HepG2 (cell line): Measurements from ENCODE around the gene SLC1A3. TPM values are rescaled to one million over a fixed set of nuclear protein-coding genes. Genes with fewer than 3 reads are reported as not detected.

Experiments used
- ATAC-seq: fragments of 200-7000 bp; cut with Tn5 transposase; 3 replicates; pipeline ENCODE4 v1.9.1; 2020; ENCODE audit warnings: mild to moderate bottlenecking, moderate library complexity
- BruUV-seq: library from RNA; stranded (reverse); fragments of 400-500 nt; replicated peaks from 2 replicates; lab custom pipeline; 2021; lab: Mats Ljungman, UMichigan
- CTCF ChIA-PET: fragments of 300-600 bp; formaldehyde crosslinking; extraction: SDS; loops from one replicate; lab custom pipeline; 2021; ENCODE audit warnings: low total read pairs, inconsistent platforms, low intra/inter-chr PET ratio; lab: Yijun Ruan, JAX
- POLR2A ChIA-PET: fragments of 350-600 bp; sonication (Branson Sonifier 250); formaldehyde crosslinking; loops from one replicate; lab custom pipeline; 2020; ENCODE audit warnings: antibody characterized with exemption, inconsistent platforms; lab: Yijun Ruan, JAX
- DNase-seq: peaks from one replicate; pipeline ENCODE4 v3.0.0-alpha.2; 2015; ENCODE audit warnings: low spot score
- FAIRE-seq: peaks from 3 replicates; lab custom pipeline; 2011; peaks lifted over from hg19 to GRCh38; lab: Jason Lieb, UNC
- H2AFZ ChIP-seq: one replicate; pipeline ENCODE4 v1.6.1; 2011; ENCODE audit warnings: low read length, inconsistent platforms
- H3K27ac ChIP-seq: fragments of 300-600 bp; 3 replicates; pipeline ENCODE4 v1.8.0; 2011; ENCODE audit warnings: mixed run types, mild to moderate bottlenecking, mixed read lengths, low read length, inconsistent platforms; ENCODE audit not compliant: insufficient read depth; ENCODE audit errors: extremely low read length
- H3K27me3 ChIP-seq, 2 experiments: fragments of 200-600 bp in 1 of 2; 2 replicates in 1 of 2; 3 replicates in 1 of 2; pipeline versions ENCODE4 v1.6.0 to v1.8.0; 2011; ENCODE audit warnings: low read length in 2 of 2, mild to moderate bottlenecking in 2 of 2, moderate library complexity in 2 of 2, inconsistent platforms in 1 of 2; ENCODE audit not compliant: insufficient read depth in 2 of 2, control insufficient read depth in 1 of 2
- H3K36me3 ChIP-seq, 2 experiments: fragments of 200-600 bp in 1 of 2; replicated peaks in 1 of 2; 2 replicates in 1 of 2; 3 replicates in 1 of 2; pipeline versions ENCODE4 v1.5.1 to v1.8.0; 2011; ENCODE audit warnings: low read length in 2 of 2, inconsistent platforms in 1 of 2; ENCODE audit not compliant: insufficient read depth in 2 of 2, control insufficient read depth in 1 of 2
- H3K4me1 ChIP-seq: 2 replicates; pipeline ENCODE4 v1.5.1; 2012; ENCODE audit warnings: low read length, inconsistent platforms; ENCODE audit not compliant: insufficient read depth
- H3K4me2 ChIP-seq: 2 replicates; pipeline ENCODE4 v1.6.0; 2011; ENCODE audit warnings: low read depth, low read length, inconsistent platforms
- H3K4me3 ChIP-seq, 3 experiments: fragments of 200-600 bp in 1 of 3; sonication (generic), shearing (Covaris generic) in 1 of 3; replicated peaks in 1 of 3; 2 replicates each; pipeline ENCODE4 v1.5.1; 2011 to 2016; ENCODE audit warnings: low read length in 3 of 3, inconsistent platforms in 2 of 3, low read depth in 2 of 3, mild to moderate bottlenecking in 2 of 3, control low read depth in 1 of 3, mixed read lengths in 1 of 3; ENCODE audit not compliant: insufficient read depth in 1 of 3
- H3K79me2 ChIP-seq: one replicate; pipeline ENCODE4 v1.6.1; 2011; ENCODE audit warnings: low read length, inconsistent platforms; ENCODE audit not compliant: insufficient read depth
- H3K9ac ChIP-seq: 2 replicates; pipeline ENCODE4 v1.6.0; 2011; ENCODE audit warnings: mild to moderate bottlenecking, low read depth, low read length, inconsistent platforms; ENCODE audit not compliant: insufficient read depth
- H3K9me3 ChIP-seq: 2 replicates; pipeline ENCODE4 v1.5.1; 2012; ENCODE audit warnings: mild to moderate bottlenecking, low read length
- H4K20me1 ChIP-seq: 2 replicates; pipeline ENCODE4 v1.6.0; 2011; ENCODE audit warnings: inconsistent platforms, mild to moderate bottlenecking, low read length, moderate library complexity; ENCODE audit not compliant: insufficient read depth
- ESRRA ChIP-seq: sonication (generic); formaldehyde crosslinking; IDR thresholded peaks from 2 replicates; pipeline ENCODE4 v1.5.1; 2020; ENCODE audit warnings: mild to moderate bottlenecking, low read depth, missing genetic modification reagents
- IKZF5 ChIP-seq: IDR thresholded peaks from 2 replicates; pipeline ENCODE4 v1.6.1; 2018; ENCODE audit warnings: missing genetic modification reagents, mild to moderate bottlenecking, missing compliant biosample characterization
- KLF13 ChIP-seq: sonication (generic); formaldehyde crosslinking; IDR thresholded peaks from 2 replicates; pipeline ENCODE4 v1.4.0; 2020; ENCODE audit warnings: mild to moderate bottlenecking, missing genetic modification reagents
- MIER2 ChIP-seq: IDR thresholded peaks from 2 replicates; pipeline ENCODE4 v1.6.1; 2016; ENCODE audit warnings: missing biosample characterization, missing genetic modification reagents
- MLLT10 ChIP-seq: sonication (generic); formaldehyde crosslinking; IDR thresholded peaks from 2 replicates; pipeline ENCODE4 v1.4.0; 2020; ENCODE audit warnings: missing genetic modification reagents
- NFE2L1 ChIP-seq: sonication (generic); formaldehyde crosslinking; IDR thresholded peaks from 2 replicates; pipeline ENCODE4 v1.4.0; 2020; ENCODE audit warnings: missing genetic modification reagents, mild to moderate bottlenecking, borderline replicate concordance
- NONO ChIP-seq, 2 experiments: fragments of 450-650 bp in 1 of 2; sonication (generic) in 1 of 2; formaldehyde crosslinking in 1 of 2; IDR thresholded peaks in 1 of 2; conservative IDR thresholded peaks in 1 of 2; 2 replicates each; pipeline versions ENCODE4 v1.6.1 to v1.8.0; 2017 to 2022; ENCODE audit warnings: mild to moderate bottlenecking in 1 of 2, missing genetic modification reagents in 1 of 2, moderate library complexity in 1 of 2
- POGZ ChIP-seq: sonication (generic); formaldehyde crosslinking; IDR thresholded peaks from 2 replicates; pipeline ENCODE4 v1.4.0; 2020; ENCODE audit warnings: mild to moderate bottlenecking, missing genetic modification reagents
- SP4 ChIP-seq: sonication (generic); formaldehyde crosslinking; IDR thresholded peaks from 2 replicates; pipeline ENCODE4 v1.8.1; 2023; ENCODE audit warnings: mild to moderate bottlenecking, missing genetic modification reagents
- YEATS4 ChIP-seq: sonication (generic); formaldehyde crosslinking; IDR thresholded peaks from 2 replicates; pipeline ENCODE4 v1.4.0; 2020; ENCODE audit warnings: missing genetic modification reagents, borderline replicate concordance
- ZNF121 ChIP-seq: sonication (generic); formaldehyde crosslinking; IDR thresholded peaks from 2 replicates; pipeline ENCODE4 v1.5.0; 2020; ENCODE audit warnings: mild to moderate bottlenecking, missing genetic modification reagents
- ZNF557 ChIP-seq: sonication (generic); formaldehyde crosslinking; IDR thresholded peaks from 2 replicates; pipeline ENCODE4 v1.4.0; 2020; ENCODE audit warnings: missing genetic modification reagents
- ZNF576 ChIP-seq: sonication (generic); formaldehyde crosslinking; IDR thresholded peaks from 2 replicates; pipeline ENCODE4 v1.4.0; 2020; ENCODE audit warnings: mild to moderate bottlenecking, missing genetic modification reagents
- ZNF646 ChIP-seq: sonication (generic); formaldehyde crosslinking; IDR thresholded peaks from 2 replicates; pipeline ENCODE4 v1.9.0; 2021; ENCODE audit warnings: mild to moderate bottlenecking, missing genetic modification reagents
- ZNF737 ChIP-seq: sonication (generic); formaldehyde crosslinking; IDR thresholded peaks from 2 replicates; pipeline ENCODE4 v1.5.0; 2020; ENCODE audit warnings: missing genetic modification reagents, mild to moderate bottlenecking, borderline replicate concordance
- WGBS: methylation state at CpG from one replicate; pipeline ENCODE4 v1.1.6; 2017; ENCODE audit warnings: low lambda C conversion rate; 5-methylcytosine and 5-hydroxymethylcytosine counted together
- in situ Hi-C: cut with HindIII; loops from 2 replicates; pipeline ENCODE4 v1.10.0; 2017; ENCODE audit warnings: low pct_unique_long_range_greater_than_20kb; ENCODE audit not compliant: extremely low pct_ligation_motif_present
- intact Hi-C: fragments of 100-400 bp; cut with micrococcal nuclease; formaldehyde crosslinking; loops from one replicate; pipeline ENCODE4 v1.10.0; 2022; ENCODE audit not compliant: unreplicated experiment
- polyA plus RNA-seq, 8 experiments: library from polyadenylated mRNA; depleted of rRNA in 3 of 8; stranded (reverse) in 7 of 8; unstranded in 1 of 8; fragments of >200 nt; fragmentation: Illumina TruSeq in 4 of 8; extraction: Trizol in 4 of 8; gene quantifications; 2 replicates each; pipeline versions ENCODE4 v1.2.1 to v1.2.3, GENCODE V29; 2011 to 2016; ENCODE audit warnings: low read depth in 4 of 8, missing spikeins in 1 of 8, mixed read lengths in 1 of 8; ENCODE audit not compliant: insufficient read depth in 1 of 8
- total RNA-seq, 5 experiments: library from RNA; depleted of rRNA; stranded (reverse); fragments of >200 nt; fragmentation: Illumina TruSeq; extraction: Trizol; gene quantifications; 2 replicates each; pipeline ENCODE4 v1.2.3, GENCODE V29; 2016; ENCODE audit warnings: low read depth in 1 of 5

Gene SLC1A3
- total and polyA plus RNA-seq, 2 of the 13 experiments (the other 11 are each of a cell fraction or from before 2014, with no cell fraction given), result 0.09 TPM; not detected in 1

- H3K36me3 ChIP-seq, result no peaks in the 10 kb centered on the region
- WGBS, result 10% methylated on average over 6 of the region's 6 CpGs
- H2AFZ ChIP-seq, result no peak overlapping the region
- no peaks in the 10 kb centered on the region for H3K4me1 ChIP-seq
- DNase-seq (no peak), FAIRE-seq (no peak), ATAC-seq (no peak)
- H3K4me2 ChIP-seq, result no peak overlapping the region
- no peak overlapping the region for H3K27ac ChIP-seq
- H3K9ac ChIP-seq, result no peak overlapping the region
- H3K27me3 ChIP-seq, result no peaks in the 10 kb centered on the region
- no peak overlapping the region for H3K4me3 ChIP-seq
- H4K20me1 ChIP-seq, result no peaks in the 10 kb centered on the region
- H3K79me2 ChIP-seq, result no peaks in the 10 kb centered on the region
- in situ Hi-C loops, result no loop called here
- no peaks in the 10 kb centered on the region for H3K9me3 ChIP-seq
- ChIA-PET POLR2A (no interaction called here), CTCF (no interaction called here)
- no TSS peak for BruUV-seq
- intact Hi-C loops, result no loop called here
- TF ChIP-seq ZNF576 (CRISPR knock-in tag) (no peak), ZNF121 (CRISPR knock-in tag) (no peak), ZNF737 (CRISPR knock-in tag) (no peak), MLLT10 (CRISPR knock-in tag) (no peak), ESRRA (CRISPR knock-in tag) (no peak), SP4 (CRISPR knock-in tag) (no peak), YEATS4 (CRISPR knock-in tag) (no peak), NFE2L1 (CRISPR knock-in tag) (no peak), MIER2 (CRISPR knock-in tag) (no peak), POGZ (CRISPR knock-in tag) (no peak), KLF13 (CRISPR knock-in tag) (no peak), NONO (IDR thresholded peaks at IDR 0.05) (no peak), NONO (CRISPR knock-in tag; conservative IDR thresholded peaks at IDR 0.05) (no peak), ZNF557 (CRISPR knock-in tag) (no peak), ZNF646 (CRISPR knock-in tag) (no peak), IKZF5 (CRISPR knock-in tag) (no peak)
Measured at GRCh38 chr5:36570301-36571095, 35.9 kb upstream of the SLC1A3 start.
